ENCODE results near the gene TF. TPM values are rescaled to one million over a fixed set of nuclear protein-coding genes. Genes with fewer than 3 reads are reported as not detected.

TF gene
- total and polyA plus RNA-seq, 2 experiments from 2014 or later, result 0.33 to 3.0 TPM

DNA sequence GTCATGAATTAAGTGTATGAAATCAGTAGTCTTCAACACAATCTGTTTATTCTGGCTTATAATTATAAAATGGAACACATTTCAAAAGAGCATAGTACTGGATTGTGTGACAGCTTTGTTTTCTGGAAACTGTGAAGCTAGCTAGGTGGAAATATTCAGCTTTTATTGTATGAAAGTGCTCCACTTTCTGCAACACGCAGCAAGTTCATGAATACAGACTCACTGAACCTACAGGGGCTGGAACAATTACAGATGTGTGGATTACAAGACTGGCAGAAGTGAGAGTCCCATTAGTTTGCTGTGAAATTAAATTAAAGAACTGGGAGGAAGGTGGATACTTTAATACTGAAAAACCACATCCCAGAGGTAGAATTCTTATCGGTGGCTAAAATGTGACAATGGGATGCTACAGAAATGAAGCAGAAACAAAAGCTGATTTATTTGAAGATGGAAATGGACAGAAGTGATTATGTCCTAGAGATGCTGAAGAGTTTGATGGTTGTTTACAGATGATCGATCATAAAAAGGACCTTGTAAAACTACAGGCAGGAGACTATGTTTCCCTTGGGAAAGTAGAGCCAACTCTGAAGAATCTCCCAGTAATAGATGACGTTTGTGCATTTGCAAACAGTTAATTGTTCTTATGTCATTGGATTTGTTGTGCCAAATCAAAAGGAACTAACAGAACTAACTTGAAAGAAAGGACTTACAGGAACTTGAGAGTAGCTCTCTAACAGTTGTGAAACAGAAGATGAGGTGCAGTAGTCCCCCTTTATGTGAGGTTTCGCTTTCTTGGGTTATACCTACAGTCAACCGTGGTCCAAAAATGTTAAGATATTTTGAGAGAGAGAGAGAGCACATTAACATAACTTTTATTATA, 15.7 kb downstream of the TF start:
- H3K9me3 ChIP-seq (ENCODE audit: low read depth), result no peaks in the 10 kb centered on the region
- no peaks in the 10 kb centered on the region for H3K36me3 ChIP-seq
- TF ChIP-seq, protein P1, sequence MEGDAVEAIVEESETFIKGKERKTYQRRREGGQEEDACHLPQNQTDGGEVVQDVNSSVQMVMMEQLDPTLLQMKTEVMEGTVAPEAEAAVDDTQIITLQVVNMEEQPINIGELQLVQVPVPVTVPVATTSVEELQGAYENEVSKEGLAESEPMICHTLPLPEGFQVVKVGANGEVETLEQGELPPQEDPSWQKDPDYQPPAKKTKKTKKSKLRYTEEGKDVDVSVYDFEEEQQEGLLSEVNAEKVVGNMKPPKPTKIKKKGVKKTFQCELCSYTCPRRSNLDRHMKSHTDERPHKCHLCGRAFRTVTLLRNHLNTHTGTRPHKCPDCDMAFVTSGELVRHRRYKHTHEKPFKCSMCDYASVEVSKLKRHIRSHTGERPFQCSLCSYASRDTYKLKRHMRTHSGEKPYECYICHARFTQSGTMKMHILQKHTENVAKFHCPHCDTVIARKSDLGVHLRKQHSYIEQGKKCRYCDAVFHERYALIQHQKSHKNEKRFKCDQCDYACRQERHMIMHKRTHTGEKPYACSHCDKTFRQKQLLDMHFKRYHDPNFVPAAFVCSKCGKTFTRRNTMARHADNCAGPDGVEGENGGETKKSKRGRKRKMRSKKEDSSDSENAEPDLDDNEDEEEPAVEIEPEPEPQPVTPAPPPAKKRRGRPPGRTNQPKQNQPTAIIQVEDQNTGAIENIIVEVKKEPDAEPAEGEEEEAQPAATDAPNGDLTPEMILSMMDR (IDR thresholded peaks at IDR 0.05; ENCODE audit: low read depth, low read length), result no peak
- no peak for DNase-seq (ENCODE audit: low read depth in 1 of 2, low spot score in 1 of 2)
- no peak overlapping the region for H3K27ac ChIP-seq
- no peak overlapping the region for H3K4me3 ChIP-seq
- peaks cover 13% of the 10 kb centered on the region for H3K27me3 ChIP-seq
- H3K4me1 ChIP-seq (ENCODE audit: low read depth), result peaks cover 4% of the 10 kb centered on the region

DNA sequence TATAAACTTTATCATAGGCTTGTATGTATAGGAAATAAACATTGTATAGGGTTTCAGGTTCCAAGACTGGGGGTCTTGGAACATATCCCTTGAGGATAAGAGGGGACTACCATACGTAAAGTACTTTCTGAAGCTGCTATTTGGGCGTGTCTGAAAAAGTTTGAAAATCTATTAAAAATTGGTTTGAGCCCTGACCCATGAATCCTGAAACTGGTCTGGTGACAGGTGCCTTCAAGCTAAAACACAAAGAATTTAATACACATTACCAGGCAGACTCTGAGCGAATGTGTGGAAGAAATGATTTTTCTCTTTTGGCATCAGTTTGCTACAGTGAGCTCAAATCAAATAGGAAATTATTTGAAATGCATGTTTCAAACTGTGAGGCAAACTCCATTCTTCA, 16.3 kb downstream of the TF start:
- peaks cover 4% of the 10 kb centered on the region for H3K4me1 ChIP-seq (ENCODE audit: low read depth)

DNA sequence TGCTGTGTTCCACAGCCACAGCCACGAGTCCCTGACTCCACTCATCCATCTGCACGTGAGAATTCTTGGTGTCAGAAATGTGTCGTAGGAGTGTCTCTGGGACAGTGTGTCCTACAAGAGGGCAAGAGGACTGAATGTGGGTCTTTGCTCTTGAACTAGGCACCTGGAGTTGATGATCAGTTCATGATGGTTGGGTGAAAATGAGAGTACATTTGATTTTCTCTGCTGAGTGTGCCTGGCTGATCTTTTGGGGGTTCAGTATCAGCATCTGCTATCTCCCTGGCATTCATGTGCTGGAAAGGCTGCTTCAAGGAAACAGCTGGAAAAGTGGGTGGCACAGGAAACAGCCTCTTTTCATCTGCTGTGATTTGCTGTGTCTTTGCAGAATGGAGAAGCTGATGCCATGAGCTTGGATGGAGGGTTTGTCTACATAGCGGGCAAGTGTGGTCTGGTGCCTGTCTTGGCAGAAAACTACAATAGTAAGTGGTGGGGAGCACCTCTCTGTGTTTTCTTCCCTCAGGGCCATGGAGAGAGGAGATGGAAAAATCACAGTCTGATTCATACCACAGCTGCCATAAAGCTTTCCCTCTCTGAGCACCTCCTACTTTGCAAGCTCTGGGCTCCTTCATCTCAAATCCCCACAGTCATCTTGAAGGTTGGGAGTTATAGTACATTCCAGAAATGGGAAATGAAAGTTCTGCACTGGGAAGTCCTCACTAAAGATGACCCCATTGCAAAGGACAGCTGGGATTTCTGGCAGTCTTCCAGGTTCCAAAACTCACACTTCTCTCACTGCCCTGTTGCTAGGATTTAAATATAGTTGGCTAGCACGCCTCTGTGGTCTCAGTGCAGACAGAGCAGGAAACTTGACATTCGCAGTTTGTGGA, 17.8 kb downstream of the TF start:
- TF ChIP-seq, protein P1 (IDR thresholded peaks at IDR 0.05; ENCODE audit: low read depth, low read length), result no peak
- peak; percentile 8 to 49 for DNase-seq (ENCODE audit: low read depth in 1 of 2, low spot score in 1 of 2)

More for the DNA sequence above, 16.3 kb downstream of the TF start:
- Histone ChIP-seq H3K9me3 (ENCODE audit: low read depth) (no peaks in the 10 kb centered on the region), H3K4me3 (no peak overlapping the region), H3K27ac (no peak overlapping the region), H3K27me3 (peaks cover 13% of the 10 kb centered on the region), H3K36me3 (no peaks in the 10 kb centered on the region)
- TF ChIP-seq, protein P1 (IDR thresholded peaks at IDR 0.05; ENCODE audit: low read depth, low read length), result no peak
- DNase-seq (ENCODE audit: low read depth in 1 of 2, low spot score in 1 of 2), result no peak

DNA sequence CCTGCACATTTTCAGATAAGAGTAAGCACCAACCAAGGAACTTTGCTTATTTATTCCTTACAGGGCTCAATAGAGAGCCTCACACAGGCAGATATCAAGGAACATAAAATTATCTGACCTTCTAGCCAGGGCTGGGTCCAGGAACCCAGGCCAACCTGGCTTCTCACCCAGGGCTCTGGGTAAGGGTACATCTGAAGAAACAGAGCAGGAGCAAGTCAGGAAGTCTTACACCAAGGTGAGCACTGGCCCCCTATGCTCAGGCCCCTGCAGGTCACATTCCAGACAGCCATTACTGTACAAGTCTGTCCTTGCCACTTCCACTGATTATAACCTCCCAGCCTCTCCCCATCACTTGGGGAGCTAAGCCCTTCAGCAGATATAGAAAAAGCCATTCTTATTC, 19.1 kb downstream of the TF start:
- no peaks in the 10 kb centered on the region for H3K9me3 ChIP-seq (ENCODE audit: low read depth)
- H3K4me1 ChIP-seq (ENCODE audit: low read depth), result peaks cover 4% of the 10 kb centered on the region
- peaks cover 13% of the 10 kb centered on the region for H3K27me3 ChIP-seq
- DNase-seq (ENCODE audit: low read depth in 1 of 2, low spot score in 1 of 2), result no peak
- no peaks in the 10 kb centered on the region for H3K36me3 ChIP-seq
- no peak overlapping the region for H3K27ac ChIP-seq
- no peak overlapping the region for H3K4me3 ChIP-seq
- TF ChIP-seq, protein P1 (IDR thresholded peaks at IDR 0.05; ENCODE audit: low read depth, low read length), result no peak

More for the DNA sequence above, 17.8 kb downstream of the TF start:
- Histone ChIP-seq H3K36me3 (no peaks in the 10 kb centered on the region), H3K4me3 (no peak overlapping the region), H3K27ac (no peak overlapping the region), H3K27me3 (peaks cover 13% of the 10 kb centered on the region), H3K4me1 (ENCODE audit: low read depth) (peaks cover 4% of the 10 kb centered on the region), H3K9me3 (ENCODE audit: low read depth) (no peaks in the 10 kb centered on the region)

DNA sequence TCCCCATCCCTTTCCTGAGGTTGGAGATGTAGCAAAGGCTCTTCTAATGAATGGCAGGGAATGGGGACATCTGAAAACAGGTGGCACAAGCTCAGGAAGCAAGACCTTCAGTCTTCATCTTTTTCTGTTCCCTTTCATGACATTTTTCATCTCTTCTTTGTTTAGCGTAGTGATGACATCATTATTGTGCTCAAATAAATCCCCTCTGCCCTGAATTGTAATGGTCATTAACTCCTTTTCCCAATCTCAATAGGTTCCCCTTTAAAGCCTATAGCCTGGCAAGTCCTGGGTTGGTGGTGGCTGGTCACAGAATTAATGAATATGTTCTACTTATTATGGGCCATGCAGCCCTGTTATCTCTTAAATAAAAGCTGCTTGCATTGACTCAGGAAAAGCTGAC, 21.4 kb downstream of the TF start:
- TF ChIP-seq, protein P1 (IDR thresholded peaks at IDR 0.05; ENCODE audit: low read depth, low read length), result no peak
- no peak for DNase-seq (ENCODE audit: low read depth in 1 of 2, low spot score in 1 of 2)
- Histone ChIP-seq H3K27ac (no peak overlapping the region), H3K4me1 (ENCODE audit: low read depth) (peaks cover 4% of the 10 kb centered on the region), H3K4me3 (no peak overlapping the region), H3K9me3 (ENCODE audit: low read depth) (no peaks in the 10 kb centered on the region), H3K36me3 (no peaks in the 10 kb centered on the region), H3K27me3 (peaks cover 6% of the 10 kb centered on the region)
